Cortex of kidney (tissue), 1 donor: ENCODE results near the gene ID1.
"Not testable (repeated sequence)": the region's sequence is repeated elsewhere in the genome, so short reads cannot be mapped to it uniquely, and the experiment has no call there.

Experiments used
- DNase-seq: peaks from one replicate; lab custom pipeline; 2025; lab: John Stamatoyannopoulos, UW

Gene ID1

DNA sequence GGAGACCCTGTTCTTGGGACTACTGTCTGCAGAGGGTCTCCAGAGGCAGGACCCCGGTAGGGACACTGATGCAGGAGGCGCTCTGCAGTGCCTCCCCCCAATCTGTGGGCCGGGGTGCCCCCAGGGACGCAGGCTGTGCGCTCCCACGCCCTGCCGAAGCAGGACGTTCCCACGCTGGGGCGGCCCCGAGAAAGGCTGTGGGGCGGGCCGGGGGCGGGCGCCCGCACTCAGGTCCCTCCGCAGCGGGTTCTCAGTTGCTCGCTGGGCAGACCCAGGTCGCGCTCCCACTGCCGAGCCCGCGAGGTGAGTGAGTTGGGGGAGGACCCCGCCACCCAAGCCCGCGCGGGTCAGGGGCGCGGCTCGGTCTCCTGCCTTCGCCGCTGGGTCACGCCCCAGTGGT, 32.6 kb downstream of the ID1 start, which contains the start of gene COX4I2:
TSS of gene COX4I2 (plus strand) at position 253 of the 400 bp plus-strand sequence. CDS start 1,106 bp downstream, outside the sequence.
- no peak for DNase-seq

DNA sequence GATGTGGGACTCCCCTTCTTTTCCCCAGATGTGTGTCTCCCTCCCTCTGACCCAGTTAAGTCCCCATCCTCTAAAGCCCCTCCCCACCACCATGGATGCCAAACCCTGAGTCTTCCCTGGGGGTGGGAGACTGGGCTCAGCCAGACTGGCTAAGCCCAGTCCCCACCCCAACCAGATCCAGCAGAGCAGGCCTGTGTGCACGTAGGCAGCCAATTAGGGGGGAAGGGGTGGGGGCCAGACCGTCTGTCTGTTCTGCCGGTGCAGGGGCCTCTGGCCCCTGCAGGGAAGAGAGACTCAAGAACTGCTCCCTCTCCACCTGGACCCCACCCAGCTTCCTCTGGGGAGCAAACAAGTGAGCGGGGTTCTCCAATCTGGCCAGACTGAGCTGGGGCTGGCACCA, 33.2 kb downstream of the ID1 start:
- no peak for DNase-seq

- no peak for DNase-seq
Observed at GRCh38 chr20:31638816-31639215, 33.7 kb downstream of the ID1 start.

- DNase-seq, result no peak
Observed at GRCh38 chr20:31640259-31640658, 35.2 kb downstream of the ID1 start.

DNA sequence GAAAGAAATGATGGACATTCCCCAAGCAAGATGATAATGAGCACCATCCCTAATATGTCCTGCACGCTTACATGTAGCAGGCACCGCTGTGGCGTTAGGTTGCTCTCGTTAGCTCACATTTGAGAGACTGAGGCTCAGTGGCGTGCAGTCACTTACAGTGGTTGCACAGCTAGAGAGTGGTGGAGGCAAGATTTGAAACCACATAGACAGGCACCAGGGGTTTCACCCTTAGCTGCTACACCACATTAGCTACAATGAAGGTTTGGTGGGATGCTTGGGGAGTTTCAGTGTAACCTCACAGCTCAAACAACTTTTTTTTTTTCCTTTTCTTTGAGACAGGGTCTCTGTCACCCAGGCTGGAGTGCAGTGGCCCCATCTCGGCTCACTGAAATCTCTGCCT, 36.3 kb downstream of the ID1 start:
- DNase-seq, result no peak

GRCh38 chr20:31642837-31643236, 37.7 kb downstream of the ID1 start:
- no peak for DNase-seq

GRCh38 chr20:31643522-31643921, 38.4 kb downstream of the ID1 start:
- no peak for DNase-seq

- DNase-seq, result no peak
Observed at GRCh38 chr20:31644701-31645100, 39.6 kb downstream of the ID1 start.

GRCh38 chr20:31648104-31648503, 43.0 kb downstream of the ID1 start:
- DNase-seq, result not testable (repeated sequence)

GRCh38 chr20:31652917-31653396, 47.9 kb downstream of the ID1 start:
- DNase-seq, result no peak

DNA sequence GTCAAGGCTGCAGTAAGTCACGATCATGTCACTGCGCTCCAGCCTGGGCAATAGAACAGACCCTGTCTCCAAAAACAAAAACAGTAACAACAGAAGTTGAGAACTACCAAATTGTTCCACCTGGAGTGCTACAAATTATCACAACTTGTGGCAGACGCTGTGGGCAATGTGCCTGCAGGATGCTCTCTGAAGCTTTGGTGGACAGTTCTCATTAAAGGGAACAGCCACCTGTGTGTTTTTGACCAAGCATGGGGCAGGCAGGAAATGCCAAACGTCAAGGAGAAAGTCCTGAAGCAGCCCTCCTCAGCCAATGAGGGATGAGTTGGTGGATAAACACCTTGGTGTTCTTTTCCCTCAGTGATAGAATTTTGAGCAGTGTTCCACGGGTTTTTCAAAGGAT, 48.5 kb downstream of the ID1 start:
- DNase-seq, result no peak

GRCh38 chr20:31654534-31654933, 49.4 kb downstream of the ID1 start:
- no peak for DNase-seq
